Nephron progenitor cell (in vitro differentiated cells): Measurements from ENCODE around the gene DHX38.

ENCODE experiments used
- DNase-seq: peaks from one replicate; pipeline ENCODE4 v3.0.0; 2021
- H3K27ac Mint-ChIP-seq: 2 replicates; pipeline ENCODE4 v1.8.0; 2021; ENCODE audit warnings: mild to moderate bottlenecking, moderate library complexity, mixed read lengths
- H3K27me3 Mint-ChIP-seq: 2 replicates; pipeline ENCODE4 v1.8.0; 2021; ENCODE audit warnings: mild to moderate bottlenecking, low read depth, mixed read lengths; ENCODE audit not compliant: poor library complexity
- H3K36me3 Mint-ChIP-seq: 2 replicates; pipeline ENCODE4 v1.8.0; 2021; ENCODE audit warnings: low read depth, mixed read lengths
- H3K4me1 Mint-ChIP-seq: 2 replicates; pipeline ENCODE4 v1.8.0; 2021; ENCODE audit warnings: mixed read lengths
- H3K4me3 Mint-ChIP-seq: 2 replicates; pipeline ENCODE4 v1.8.0; 2021; ENCODE audit warnings: mild to moderate bottlenecking, moderate library complexity, mixed read lengths
- H3K9me3 Mint-ChIP-seq: 2 replicates; pipeline ENCODE4 v1.8.0; 2021; ENCODE audit warnings: mild to moderate bottlenecking, moderate library complexity, mixed read lengths
- CTCF ChIP-seq: fragments of 200-600 bp; sonication (generic); IDR thresholded peaks from 2 replicates; pipeline ENCODE4 v1.5.0; 2021; ENCODE audit warnings: antibody characterized with exemption

DHX38 gene

GRCh38 chr16:72108353-72109102 is 14.9 kb downstream of the DHX38 start:
- Mint-ChIP-seq H3K36me3 (peaks cover 76% of the 10 kb centered on the region), H3K27me3 (peaks cover 3% of the 10 kb centered on the region), H3K27ac (no peak overlapping the region), H3K4me3 (no peak overlapping the region), H3K4me1 (no peaks in the 10 kb centered on the region), H3K9me3 (no peaks in the 10 kb centered on the region)
- no peak for DNase-seq
- TF ChIP-seq CTCF: no peak

GRCh38 chr16:72109300-72109699 is 15.7 kb downstream of the DHX38 start:
- no peak for DNase-seq
- no peak overlapping the region for H3K27ac Mint-ChIP-seq
- peaks cover 68% of the 10 kb centered on the region for H3K36me3 Mint-ChIP-seq
- H3K27me3 Mint-ChIP-seq: peaks cover 3% of the 10 kb centered on the region
- no peak for TF ChIP-seq CTCF
- no peaks in the 10 kb centered on the region for H3K4me1 Mint-ChIP-seq
- H3K4me3 Mint-ChIP-seq: no peak overlapping the region
- no peaks in the 10 kb centered on the region for H3K9me3 Mint-ChIP-seq

- no peaks in the 10 kb centered on the region for H3K4me1 Mint-ChIP-seq
- DNase-seq: no peak
- peaks cover 4% of the 10 kb centered on the region for H3K9me3 Mint-ChIP-seq
- TF ChIP-seq CTCF: no peak
- peaks cover 72% of the 10 kb centered on the region for H3K36me3 Mint-ChIP-seq
- H3K27me3 Mint-ChIP-seq: peaks cover 3% of the 10 kb centered on the region
- H3K27ac Mint-ChIP-seq: no peak overlapping the region
- no peak overlapping the region for H3K4me3 Mint-ChIP-seq
Observed at GRCh38 chr16:72109966-72110530, 16.4 kb downstream of the DHX38 start.

DNA sequence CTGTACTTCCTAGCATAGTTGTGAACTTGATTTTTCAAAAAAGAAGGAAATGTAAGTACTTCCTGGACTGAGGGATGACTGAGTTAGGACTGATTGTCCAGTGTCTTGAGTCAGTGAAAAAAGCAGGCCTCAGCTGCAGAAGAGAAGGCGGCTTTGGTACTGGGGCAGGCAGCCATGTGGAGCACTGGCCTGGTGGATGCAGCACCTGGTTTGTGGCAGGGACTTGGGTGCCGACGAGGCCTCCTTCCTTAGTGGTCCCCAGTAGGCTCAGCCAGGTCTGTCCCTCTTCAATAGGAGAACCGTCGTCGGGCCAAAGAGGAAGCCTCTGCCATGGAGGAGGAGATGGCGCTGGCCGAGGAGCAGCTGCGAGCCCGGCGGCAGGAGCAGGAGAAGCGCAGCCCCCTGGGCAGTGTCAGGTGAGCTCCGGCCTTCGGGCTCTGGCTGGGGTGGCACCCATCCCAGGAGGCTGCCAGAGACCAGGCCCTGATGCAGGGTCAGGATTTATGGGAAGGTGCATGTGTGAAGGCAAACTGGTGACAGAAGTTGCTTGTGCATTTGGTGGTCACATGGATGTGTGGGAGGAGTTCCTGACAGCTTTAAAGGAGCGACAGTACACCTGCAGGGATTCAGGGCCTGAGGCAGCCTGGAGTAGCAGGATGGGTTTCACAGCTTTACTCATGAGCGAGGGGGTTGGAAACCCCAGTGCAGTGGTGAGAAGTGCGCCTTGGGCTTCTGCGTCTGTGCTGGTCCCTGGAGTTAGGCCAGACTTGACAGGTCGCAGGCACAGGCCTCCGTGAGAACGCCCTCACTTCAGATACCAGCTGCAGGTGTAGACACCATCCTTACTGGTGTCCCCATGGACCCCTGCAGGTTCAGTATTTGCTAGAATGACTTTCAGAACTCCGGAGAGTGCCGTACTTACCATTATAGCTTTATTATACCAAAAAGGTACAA is 17.3 kb downstream of the DHX38 start:
- peaks cover 69% of the 10 kb centered on the region for H3K36me3 Mint-ChIP-seq
- peaks cover 3% of the 10 kb centered on the region for H3K27me3 Mint-ChIP-seq
- peaks cover 7% of the 10 kb centered on the region for H3K9me3 Mint-ChIP-seq
- no peaks in the 10 kb centered on the region for H3K4me1 Mint-ChIP-seq
- TF ChIP-seq CTCF: no peak
- no peak overlapping the region for H3K4me3 Mint-ChIP-seq
- DNase-seq: no peak
- no peak overlapping the region for H3K27ac Mint-ChIP-seq

DNA sequence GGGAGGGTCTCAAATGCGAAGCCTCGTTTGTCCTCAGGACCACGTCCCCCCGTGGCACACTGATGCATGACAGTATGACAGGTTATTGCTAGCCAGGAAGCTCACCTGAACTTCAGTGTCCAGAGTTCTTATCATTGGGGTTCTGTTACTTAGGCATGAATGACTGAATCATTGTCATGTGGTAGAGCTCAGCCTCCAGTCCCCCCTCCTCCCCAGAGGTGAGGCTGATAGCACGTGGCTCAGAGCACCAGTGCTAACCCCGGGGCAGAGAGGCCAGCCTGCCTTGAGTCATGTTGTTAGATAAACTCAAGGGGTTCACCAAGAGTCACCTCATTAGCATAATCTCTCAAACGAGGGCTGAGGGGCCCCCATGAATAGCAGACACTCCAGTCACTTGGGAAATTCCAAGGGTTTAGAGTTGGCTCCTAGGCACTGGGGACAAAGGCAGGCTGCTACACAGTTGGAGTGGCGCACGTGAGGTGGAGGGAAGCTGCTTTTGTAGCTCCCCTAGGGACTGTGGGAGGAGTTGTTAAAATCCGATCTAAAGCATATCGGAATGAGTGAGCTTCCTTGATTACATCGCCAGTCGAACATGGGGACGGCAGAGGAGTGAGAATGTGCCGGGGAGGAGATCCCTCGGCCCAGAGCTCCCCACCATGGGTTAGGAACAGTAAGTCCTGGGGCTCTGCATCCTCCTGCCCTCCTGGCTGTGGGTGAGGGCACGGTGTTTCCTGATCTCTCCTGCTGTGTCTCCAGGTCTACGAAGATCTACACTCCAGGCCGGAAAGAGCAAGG is 18.2 kb downstream of the DHX38 start:
- Mint-ChIP-seq H3K36me3 (peaks cover 69% of the 10 kb centered on the region), H3K27ac (no peak overlapping the region)

More for the DNA sequence above, 18.2 kb downstream of the DHX38 start:
- Mint-ChIP-seq H3K4me1 (no peaks in the 10 kb centered on the region), H3K9me3 (peaks cover 12% of the 10 kb centered on the region), H3K27me3 (peaks cover 3% of the 10 kb centered on the region), H3K4me3 (no peak overlapping the region)
- TF ChIP-seq CTCF: no peak
- no peak for DNase-seq
